GM18508 (cell line): ENCODE data around the gene AKAP9.
"Not testable (repeated sequence)": the region's sequence is repeated elsewhere in the genome, so short reads cannot be mapped to it uniquely, and the experiment has no call there.

ENCODE experiments used
- ATAC-seq: cut with Tn5 transposase; IDR thresholded peaks from one replicate; pipeline ENCODE4 v1.9.1; 2021; ENCODE audit warnings: moderate number of reproducible peaks; ENCODE audit not compliant: insufficient read depth, unreplicated experiment

Gene AKAP9

GRCh38 chr7:91999631-92000565, 59.2 kb downstream of the AKAP9 start:
- ATAC-seq = no peak

GRCh38 chr7:92002720-92003119, 62.1 kb downstream of the AKAP9 start:
- no peak for ATAC-seq

DNA sequence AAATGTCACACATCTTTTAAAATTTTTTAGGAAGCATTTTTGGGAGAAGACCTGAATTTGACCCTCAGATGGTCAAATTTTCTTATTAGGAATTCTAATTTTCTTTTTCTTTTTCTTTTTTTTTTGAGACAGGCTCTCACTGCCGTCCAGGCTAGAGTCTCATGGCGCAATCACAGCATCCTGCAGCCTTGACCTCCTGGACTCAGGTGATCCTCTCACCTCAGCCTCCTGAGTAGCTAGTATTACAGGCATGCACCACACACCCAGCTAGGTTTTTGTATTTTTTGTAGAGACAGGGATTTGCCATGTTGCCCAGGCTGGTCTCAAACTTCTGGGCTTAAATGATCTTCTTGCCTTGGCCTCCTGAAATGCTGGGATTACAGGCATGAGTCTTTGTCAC, 65.4 kb downstream of the AKAP9 start:
- no peak for ATAC-seq

GRCh38 chr7:92010215-92010614, 69.6 kb downstream of the AKAP9 start:
- no peak for ATAC-seq

GRCh38 chr7:92013611-92014010, 72.9 kb downstream of the AKAP9 start:
- ATAC-seq = no peak

GRCh38 chr7:92020636-92021035, 80.0 kb downstream of the AKAP9 start:
- ATAC-seq = no peak

GRCh38 chr7:92025260-92025659, 84.6 kb downstream of the AKAP9 start:
- no peak for ATAC-seq

GRCh38 chr7:92026635-92027034, 86.0 kb downstream of the AKAP9 start:
- ATAC-seq = not testable (repeated sequence)

GRCh38 chr7:92027128-92027527, 86.5 kb downstream of the AKAP9 start:
- ATAC-seq = not testable (repeated sequence)

DNA sequence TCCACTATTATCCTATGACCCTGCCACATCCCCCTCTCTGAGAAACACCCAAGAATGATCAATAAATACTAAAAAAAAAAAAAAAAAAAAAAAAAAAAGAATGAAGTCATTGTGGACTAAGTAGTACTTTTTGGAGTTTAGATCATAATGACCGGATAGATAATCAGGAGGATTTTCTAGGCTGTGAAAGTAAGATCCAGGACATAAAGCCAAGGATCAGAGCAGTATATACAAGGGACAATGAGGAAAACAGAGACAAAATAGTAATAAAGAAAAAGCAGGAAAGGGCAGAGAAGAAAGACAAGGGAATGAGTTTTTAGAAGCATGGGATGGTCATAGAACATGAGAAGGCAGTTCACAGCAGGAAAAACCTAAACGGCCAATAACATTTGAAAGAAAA, 87.6 kb downstream of the AKAP9 start:
- no peak for ATAC-seq

GRCh38 chr7:92028686-92029085, 88.0 kb downstream of the AKAP9 start:
- ATAC-seq = no peak

DNA sequence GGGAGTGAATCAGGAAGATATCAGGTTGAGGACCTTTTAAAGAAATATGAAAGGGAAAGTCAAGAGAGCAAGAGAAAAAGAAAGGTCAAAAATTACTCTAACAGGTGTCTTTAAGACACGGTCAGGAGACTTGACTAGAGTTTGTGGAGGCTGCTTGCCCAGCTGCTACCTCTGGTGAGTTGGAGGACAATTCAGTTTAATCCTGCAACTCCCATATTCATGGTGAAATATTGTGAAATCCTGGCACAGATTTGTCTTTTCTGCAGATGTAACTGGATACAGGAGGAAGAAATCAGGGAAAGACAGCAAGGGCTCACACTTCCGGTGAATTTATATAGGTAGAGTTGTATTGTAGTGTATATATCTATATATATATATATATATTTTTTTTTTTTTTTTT, 93.5 kb downstream of the AKAP9 start:
- no peak for ATAC-seq

- no peak for ATAC-seq
These were observed 94.9 kb downstream of the AKAP9 start for GRCh38 chr7:92035576-92035975.

DNA sequence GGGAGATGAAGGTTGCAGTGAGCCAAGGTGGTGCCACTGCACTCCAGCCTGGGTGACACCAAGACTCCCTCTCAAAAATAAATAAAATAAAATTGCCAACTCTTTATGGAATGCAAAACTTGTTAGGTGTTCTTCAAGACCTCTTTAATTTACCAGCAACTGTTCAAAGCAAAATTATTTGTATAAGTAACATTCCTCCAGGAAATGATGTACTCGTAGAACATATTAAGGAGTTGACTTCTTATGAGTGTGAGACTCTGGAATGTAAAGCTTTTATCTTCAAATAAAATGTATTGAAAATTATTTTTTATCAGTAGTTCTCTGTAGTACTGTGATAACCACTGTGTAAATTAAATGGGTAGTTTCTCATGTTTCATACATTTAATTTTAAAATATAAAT, 99.2 kb downstream of the AKAP9 start:
- ATAC-seq = no peak

DNA sequence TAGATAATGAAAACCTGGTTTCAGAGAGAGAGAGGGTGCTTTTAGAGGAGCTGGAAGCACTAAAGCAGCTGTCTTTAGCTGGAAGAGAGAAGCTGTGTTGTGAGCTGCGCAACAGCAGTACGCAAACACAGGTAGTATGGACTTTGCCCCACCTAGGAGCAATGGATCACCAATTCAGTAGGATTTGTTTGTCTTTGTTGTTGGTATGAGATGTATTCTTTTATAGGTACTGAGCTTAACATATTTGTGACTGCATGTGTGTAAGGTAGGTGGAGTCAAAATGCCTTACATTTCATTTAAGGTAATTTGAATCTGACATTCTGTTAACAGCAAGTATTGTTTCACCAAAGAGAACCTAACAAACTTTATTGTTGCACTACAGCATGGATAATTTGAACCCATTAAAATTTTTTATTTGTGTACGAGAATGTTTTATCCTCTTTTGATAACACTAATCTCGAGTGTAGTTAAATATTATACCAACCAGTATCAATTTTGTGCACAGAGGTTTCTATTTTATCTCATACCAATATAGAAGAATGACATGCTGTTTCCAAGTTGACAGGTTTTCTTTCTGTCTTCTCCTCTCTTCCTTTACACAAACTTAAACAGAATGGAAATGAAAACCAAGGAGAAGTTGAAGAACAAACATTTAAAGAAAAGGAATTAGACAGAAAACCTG, 101.5 kb downstream of the AKAP9 start:
- ATAC-seq = no peak

- no peak for ATAC-seq
These were observed 102.4 kb downstream of the AKAP9 start for GRCh38 chr7:92043098-92043497.

DNA sequence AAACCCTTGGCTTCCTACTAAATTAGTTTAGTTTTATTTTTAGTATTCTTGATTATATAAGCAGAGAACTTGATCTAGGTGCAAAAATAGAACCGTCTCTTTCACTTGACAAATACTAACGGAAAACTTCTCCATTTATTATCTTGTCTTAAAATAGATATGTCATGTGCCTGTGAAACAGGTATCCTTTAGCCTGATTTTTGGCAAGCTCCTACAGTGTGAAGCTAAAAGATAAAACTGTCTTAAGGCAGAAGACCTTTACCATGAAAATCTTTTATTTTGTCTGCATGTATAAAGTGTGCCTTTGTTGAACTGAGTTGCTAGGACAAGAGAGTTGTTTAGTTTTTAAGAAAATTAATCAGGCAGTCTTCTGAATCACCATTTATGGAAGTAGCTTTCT, 103.0 kb downstream of the AKAP9 start:
- ATAC-seq = no peak

- ATAC-seq = no peak
These were observed 103.5 kb downstream of the AKAP9 start for GRCh38 chr7:92044148-92044547.

- ATAC-seq = no peak
These were observed 104.3 kb downstream of the AKAP9 start for GRCh38 chr7:92044940-92045339.

- no peak for ATAC-seq
These were observed 111.0 kb downstream of the AKAP9 start for GRCh38 chr7:92051655-92052054.

GRCh38 chr7:92052159-92052558, 111.5 kb downstream of the AKAP9 start:
- ATAC-seq = no peak

GRCh38 chr7:92052684-92053083, 112.0 kb downstream of the AKAP9 start:
- no peak for ATAC-seq
